Panc1 (cell line): ENCODE data around the gene TSHZ2. TPM values are rescaled to one million over a fixed set of nuclear protein-coding genes. Genes with fewer than 3 reads are reported as not detected.
"Not testable (repeated sequence)": the region's sequence is repeated elsewhere in the genome, so short reads cannot be mapped to it uniquely, and the experiment has no call there.

Experiments
- ATAC-seq: fragments of 200-7000 bp; cut with Tn5 transposase; 2 replicates; pipeline ENCODE4 v1.9.1; 2020; ENCODE audit warnings: mild to moderate bottlenecking, moderate library complexity
- BruUV-seq: library from RNA; stranded (reverse); fragments of 400-500 nt; replicated peaks from 2 replicates; lab custom pipeline; 2021; lab: Mats Ljungman, UMichigan
- CTCF ChIA-PET: fragments of 300-600 bp; sonication (Branson Sonifier 250); formaldehyde crosslinking; loops from one replicate; lab custom pipeline; 2022; ENCODE audit warnings: antibody characterized with exemption; lab: Charles Lee
- POLR2A ChIA-PET: fragments of 300-600 bp; sonication (Branson Sonifier 250); formaldehyde crosslinking; loops from one replicate; lab custom pipeline; 2022; ENCODE audit warnings: antibody characterized with exemption; lab: Charles Lee
- DNase-seq: peaks from one replicate; pipeline ENCODE4 v3.0.0-alpha.2; 2010; ENCODE audit warnings: low read depth, low spot score
- H3K27ac ChIP-seq: 2 replicates; pipeline ENCODE4 v1.5.1; 2011; ENCODE audit warnings: mild to moderate bottlenecking, low read length, inconsistent platforms
- H3K27me3 ChIP-seq: fragments of 200-500 bp; sonication (Bioruptor generic); 2 replicates; pipeline ENCODE4 v1.6.0; 2014; ENCODE audit warnings: low read length, inconsistent platforms; ENCODE audit not compliant: control insufficient read depth, insufficient read depth
- H3K36me3 ChIP-seq: fragments of 200-500 bp; sonication (Bioruptor generic); 2 replicates; pipeline ENCODE4 v1.5.1; 2014; ENCODE audit warnings: inconsistent platforms, mild to moderate bottlenecking, low read length, moderate library complexity; ENCODE audit not compliant: control insufficient read depth, insufficient read depth
- H3K4me1 ChIP-seq: 2 replicates; pipeline ENCODE4 v1.5.1; 2011; ENCODE audit warnings: inconsistent platforms, mild to moderate bottlenecking, low read length, moderate library complexity; ENCODE audit not compliant: control insufficient read depth, insufficient read depth
- H3K4me3 ChIP-seq, 2 experiments: 2 replicates each; pipeline ENCODE4 v1.5.1; 2011 to 2012; ENCODE audit warnings: low read depth in 2 of 2, low read length in 2 of 2, mild to moderate bottlenecking in 2 of 2, inconsistent platforms in 1 of 2, moderate library complexity in 1 of 2
- H3K9me3 ChIP-seq: fragments of 200-500 bp; sonication (Bioruptor generic); 2 replicates; pipeline ENCODE4 v1.5.1; 2014; ENCODE audit warnings: low read depth, mild to moderate bottlenecking, inconsistent platforms, low read length, moderate library complexity; ENCODE audit not compliant: control insufficient read depth, insufficient read depth
- POLR2AphosphoS5 ChIP-seq: IDR thresholded peaks from 2 replicates; pipeline ENCODE4 v1.6.1; 2012; ENCODE audit warnings: mild to moderate bottlenecking, low read depth, low read length, moderate library complexity
- SIN3A ChIP-seq: IDR thresholded peaks from 2 replicates; pipeline ENCODE4 v1.6.1; 2012; ENCODE audit warnings: low read depth, mild to moderate bottlenecking, low read length, moderate library complexity, borderline replicate concordance; ENCODE audit not compliant: insufficient read depth
- TCF7L2 ChIP-seq: IDR thresholded peaks from 2 replicates; pipeline ENCODE4 v1.6.1; 2011; ENCODE audit warnings: mild to moderate bottlenecking, low read depth, low read length, inconsistent platforms
- in situ Hi-C: cut with HindIII; loops from 2 replicates; pipeline ENCODE4 v1.10.0; 2016; ENCODE audit warnings: low sequenced_read_pairs, low pct_unique_long_range_greater_than_20kb
- intact Hi-C: fragments of 100-400 bp; cut with micrococcal nuclease; formaldehyde crosslinking; loops from one replicate; pipeline ENCODE4 v1.10.0; 2022; ENCODE audit not compliant: unreplicated experiment
- total RNA-seq: library from RNA; stranded (reverse); gene quantifications from one replicate; pipeline ENCODE4 v1.2.1, GENCODE V29; 2021; ENCODE audit not compliant: unreplicated experiment
- TF ChIP-seq, protein P1 (sequence below): fragments of 450-650 bp; IDR thresholded peaks from 2 replicates; pipeline ENCODE4 v1.5.1; 2017; ENCODE audit warnings: mild to moderate bottlenecking
- TF ChIP-seq, protein P2 (sequence below), 2 experiments: IDR thresholded peaks; 2 replicates each; pipeline ENCODE4 v1.6.1; 2011 to 2012; ENCODE audit warnings: low read depth in 2 of 2, control low read depth in 1 of 2, low read length in 1 of 2, mild to moderate bottlenecking in 1 of 2, moderate library complexity in 1 of 2; ENCODE audit not compliant: insufficient read depth in 1 of 2

The TSHZ2 gene
- total RNA-seq, 1 experiment from 2014 or later, result 0.36 TPM

GRCh38 chr20:53088786-53089185, 116.6 kb downstream of the TSHZ2 start:
- intact Hi-C loops (no loop called here), in situ Hi-C loops (no loop called here)
- no TSS peak for BruUV-seq
- ChIA-PET POLR2A (no interaction called here), CTCF (no interaction called here)
- TF ChIP-seq, protein P1, sequence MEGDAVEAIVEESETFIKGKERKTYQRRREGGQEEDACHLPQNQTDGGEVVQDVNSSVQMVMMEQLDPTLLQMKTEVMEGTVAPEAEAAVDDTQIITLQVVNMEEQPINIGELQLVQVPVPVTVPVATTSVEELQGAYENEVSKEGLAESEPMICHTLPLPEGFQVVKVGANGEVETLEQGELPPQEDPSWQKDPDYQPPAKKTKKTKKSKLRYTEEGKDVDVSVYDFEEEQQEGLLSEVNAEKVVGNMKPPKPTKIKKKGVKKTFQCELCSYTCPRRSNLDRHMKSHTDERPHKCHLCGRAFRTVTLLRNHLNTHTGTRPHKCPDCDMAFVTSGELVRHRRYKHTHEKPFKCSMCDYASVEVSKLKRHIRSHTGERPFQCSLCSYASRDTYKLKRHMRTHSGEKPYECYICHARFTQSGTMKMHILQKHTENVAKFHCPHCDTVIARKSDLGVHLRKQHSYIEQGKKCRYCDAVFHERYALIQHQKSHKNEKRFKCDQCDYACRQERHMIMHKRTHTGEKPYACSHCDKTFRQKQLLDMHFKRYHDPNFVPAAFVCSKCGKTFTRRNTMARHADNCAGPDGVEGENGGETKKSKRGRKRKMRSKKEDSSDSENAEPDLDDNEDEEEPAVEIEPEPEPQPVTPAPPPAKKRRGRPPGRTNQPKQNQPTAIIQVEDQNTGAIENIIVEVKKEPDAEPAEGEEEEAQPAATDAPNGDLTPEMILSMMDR, result no peak
- TF ChIP-seq TCF7L2 (no peak), SIN3A (no peak), POLR2AphosphoS5 (no peak)
- TF ChIP-seq, protein P2, sequence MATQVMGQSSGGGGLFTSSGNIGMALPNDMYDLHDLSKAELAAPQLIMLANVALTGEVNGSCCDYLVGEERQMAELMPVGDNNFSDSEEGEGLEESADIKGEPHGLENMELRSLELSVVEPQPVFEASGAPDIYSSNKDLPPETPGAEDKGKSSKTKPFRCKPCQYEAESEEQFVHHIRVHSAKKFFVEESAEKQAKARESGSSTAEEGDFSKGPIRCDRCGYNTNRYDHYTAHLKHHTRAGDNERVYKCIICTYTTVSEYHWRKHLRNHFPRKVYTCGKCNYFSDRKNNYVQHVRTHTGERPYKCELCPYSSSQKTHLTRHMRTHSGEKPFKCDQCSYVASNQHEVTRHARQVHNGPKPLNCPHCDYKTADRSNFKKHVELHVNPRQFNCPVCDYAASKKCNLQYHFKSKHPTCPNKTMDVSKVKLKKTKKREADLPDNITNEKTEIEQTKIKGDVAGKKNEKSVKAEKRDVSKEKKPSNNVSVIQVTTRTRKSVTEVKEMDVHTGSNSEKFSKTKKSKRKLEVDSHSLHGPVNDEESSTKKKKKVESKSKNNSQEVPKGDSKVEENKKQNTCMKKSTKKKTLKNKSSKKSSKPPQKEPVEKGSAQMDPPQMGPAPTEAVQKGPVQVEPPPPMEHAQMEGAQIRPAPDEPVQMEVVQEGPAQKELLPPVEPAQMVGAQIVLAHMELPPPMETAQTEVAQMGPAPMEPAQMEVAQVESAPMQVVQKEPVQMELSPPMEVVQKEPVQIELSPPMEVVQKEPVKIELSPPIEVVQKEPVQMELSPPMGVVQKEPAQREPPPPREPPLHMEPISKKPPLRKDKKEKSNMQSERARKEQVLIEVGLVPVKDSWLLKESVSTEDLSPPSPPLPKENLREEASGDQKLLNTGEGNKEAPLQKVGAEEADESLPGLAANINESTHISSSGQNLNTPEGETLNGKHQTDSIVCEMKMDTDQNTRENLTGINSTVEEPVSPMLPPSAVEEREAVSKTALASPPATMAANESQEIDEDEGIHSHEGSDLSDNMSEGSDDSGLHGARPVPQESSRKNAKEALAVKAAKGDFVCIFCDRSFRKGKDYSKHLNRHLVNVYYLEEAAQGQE (IDR thresholded peaks at IDR 0.05; ENCODE audit: insufficient read depth in 1 of 2, low read depth in 2 of 2, low read length in 1 of 2), result no peak
- Histone ChIP-seq H3K36me3 (no peaks in the 10 kb centered on the region), H3K4me1 (no peaks in the 10 kb centered on the region), H3K27me3 (no peaks in the 10 kb centered on the region; the same call in 1 of the 2 replicates), H3K27ac (no peak overlapping the region), H3K4me3 (no peak overlapping the region), H3K9me3 (no peaks in the 10 kb centered on the region)
- ATAC-seq (no peak), DNase-seq (no peak)

DNA sequence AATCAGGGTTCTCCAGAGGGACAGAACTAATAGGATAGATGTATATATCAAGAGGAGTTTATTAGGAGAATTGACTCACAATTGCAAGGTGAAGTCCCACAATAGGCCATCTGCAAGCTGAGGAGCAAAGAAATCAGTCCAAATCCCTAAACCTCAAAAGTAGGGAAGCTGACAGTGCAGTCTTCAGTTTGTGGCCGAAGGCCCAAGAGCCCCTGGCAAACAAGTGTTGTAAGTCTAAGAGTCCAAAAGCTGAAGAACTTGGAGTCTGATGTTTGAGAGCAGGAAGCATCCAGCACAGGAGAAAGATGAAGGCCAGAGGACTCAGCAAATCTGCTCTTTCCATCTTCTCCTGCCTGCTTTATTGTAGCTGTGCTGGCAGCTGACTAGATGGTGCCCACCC, 117.7 kb downstream of the TSHZ2 start:
- intact Hi-C loops, POLR2A ChIA-PET, H3K36me3 ChIP-seq, H3K4me3 ChIP-seq, in situ Hi-C loops, H3K9me3 ChIP-seq, DNase-seq, H3K4me1 ChIP-seq, H3K27ac ChIP-seq, H3K27me3 ChIP-seq, ATAC-seq, BruUV-seq: not testable (repeated sequence)
- CTCF ChIA-PET, result interaction anchor here (0.7 kb wide), 1 partner anchor 79 kb away, joined by 14 read pairs; no protein-coding TSS in a partner anchor

- intact Hi-C loops (no loop called here), in situ Hi-C loops (no loop called here)
- no peaks in the 10 kb centered on the region; the same call in 1 of the 2 replicates for H3K27me3 ChIP-seq
- H3K36me3 ChIP-seq, result no peaks in the 10 kb centered on the region
- ATAC-seq (no peak), DNase-seq (no peak)
- no peak for TF ChIP-seq SIN3A
- TF ChIP-seq POLR2AphosphoS5, result no peak
- TF ChIP-seq, protein P2 (IDR thresholded peaks at IDR 0.05; ENCODE audit: insufficient read depth in 1 of 2, low read depth in 2 of 2, low read length in 1 of 2), result no peak
- TF ChIP-seq TCF7L2, result no peak
- TF ChIP-seq, protein P1, result no peak
- no TSS peak for BruUV-seq
- no peaks in the 10 kb centered on the region for H3K9me3 ChIP-seq
- ChIA-PET CTCF (interaction anchor here (0.6 kb wide), 1 partner anchor 901 kb away, joined by 4 read pairs; no protein-coding TSS in a partner anchor), POLR2A (no interaction called here)
- H3K4me3 ChIP-seq, result no peak overlapping the region
- H3K27ac ChIP-seq, result no peak overlapping the region
- no peaks in the 10 kb centered on the region for H3K4me1 ChIP-seq
Observed at GRCh38 chr20:53091789-53092188, 119.6 kb downstream of the TSHZ2 start.
